Osteoblast (primary cell): ENCODE data around the gene PHAX. TPM values are rescaled to one million over a fixed set of nuclear protein-coding genes. Genes with fewer than 3 reads are reported as not detected.

Experiments used
- DNase-seq: peaks from one replicate; pipeline ENCODE4 v3.0.0; 2011; ENCODE audit warnings: low spot score, mixed read lengths; ENCODE audit not compliant: insufficient read length; ENCODE audit errors: missing footprints
- H2AFZ ChIP-seq: 2 replicates; pipeline ENCODE4 v1.6.0; 2011; ENCODE audit warnings: mild to moderate bottlenecking, low read length
- H3K27ac ChIP-seq: 2 replicates; pipeline ENCODE4 v1.5.1; 2011; ENCODE audit warnings: mild to moderate bottlenecking, low read depth, low read length, moderate library complexity
- H3K27me3 ChIP-seq: 2 replicates; pipeline ENCODE4 v1.6.0; 2012; ENCODE audit warnings: mild to moderate bottlenecking, control low read depth, inconsistent platforms, low read length, moderate library complexity; ENCODE audit not compliant: insufficient read depth
- H3K36me3 ChIP-seq: 2 replicates; pipeline ENCODE4 v1.5.1; 2011; ENCODE audit warnings: mild to moderate bottlenecking, low read length, control low read depth, moderate library complexity; ENCODE audit not compliant: insufficient read depth
- H3K4me1 ChIP-seq: 2 replicates; pipeline ENCODE4 v1.5.1; 2011; ENCODE audit warnings: mild to moderate bottlenecking, low read length, control low read depth, moderate library complexity; ENCODE audit not compliant: insufficient read depth
- H3K4me2 ChIP-seq: 2 replicates; pipeline ENCODE4 v1.6.0; 2011; ENCODE audit warnings: mild to moderate bottlenecking, low read length; ENCODE audit not compliant: insufficient read depth
- H3K4me3 ChIP-seq: fragments of 200-600 bp; sonication (generic); 3 replicates; pipeline ENCODE4 v1.5.1; 2012; ENCODE audit warnings: mild to moderate bottlenecking, low read length, inconsistent platforms; ENCODE audit not compliant: insufficient read depth
- H3K79me2 ChIP-seq: 2 replicates; pipeline ENCODE4 v1.6.0; 2012; ENCODE audit warnings: mild to moderate bottlenecking, low read length, control low read depth, inconsistent platforms; ENCODE audit not compliant: insufficient read depth
- H3K9me3 ChIP-seq: 2 replicates; pipeline ENCODE4 v1.5.1; 2011; ENCODE audit warnings: low read depth, low read length, control low read depth
- H4K20me1 ChIP-seq: 2 replicates; pipeline ENCODE4 v1.6.0; 2012; ENCODE audit warnings: mild to moderate bottlenecking, low read length, control low read depth; ENCODE audit not compliant: insufficient read depth
- CTCF ChIP-seq: IDR thresholded peaks from 2 replicates; pipeline ENCODE4 v1.5.1; 2011; ENCODE audit warnings: mild to moderate bottlenecking, low read depth, low read length, moderate library complexity; ENCODE audit errors: extremely low read depth
- total RNA-seq: library from RNA; depleted of rRNA; stranded (reverse); fragments of >200 nt; gene quantifications from 2 replicates; pipeline ENCODE4 v1.2.3, GENCODE V29; 2012

The PHAX gene
- total RNA-seq, 1 donor = 55.4 TPM

GRCh38 chr5:126589536-126590297, 11.0 kb upstream of the PHAX start:
- Histone ChIP-seq H3K79me2 (peaks cover 14% of the 10 kb centered on the region), H4K20me1 (no peaks in the 10 kb centered on the region), H3K27ac (no peak overlapping the region), H3K4me2 (no peak overlapping the region), H3K4me1 (peaks cover 17% of the 10 kb centered on the region), H3K27me3 (no peaks in the 10 kb centered on the region), H3K9me3 (no peaks in the 10 kb centered on the region), H3K4me3 (no peak overlapping the region), H3K36me3 (peaks cover 13% of the 10 kb centered on the region), H2AFZ (no peak overlapping the region)
- no peak for DNase-seq
- TF ChIP-seq CTCF = no peak

DNA sequence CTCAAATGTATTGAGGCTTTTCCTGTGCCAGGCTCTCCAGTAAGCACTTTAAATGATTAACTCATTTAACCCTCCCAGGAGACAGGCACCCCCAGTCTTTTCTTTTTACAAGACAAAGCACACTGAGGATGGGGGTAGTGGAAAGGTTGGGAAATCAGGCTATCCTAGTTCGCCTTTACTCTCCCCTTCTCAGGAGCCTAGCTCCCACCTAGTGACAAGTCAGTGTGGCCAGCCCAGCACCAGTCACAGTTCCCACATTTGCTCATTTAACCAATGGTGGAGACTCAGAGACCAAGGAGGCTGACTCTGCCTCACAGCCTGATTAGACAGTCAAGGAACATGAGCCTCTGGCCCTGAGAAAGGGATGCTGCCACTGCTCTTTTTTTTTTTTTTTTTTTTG, 9.2 kb upstream of the PHAX start:
- H3K9me3 ChIP-seq = no peaks in the 10 kb centered on the region
- H2AFZ ChIP-seq = no peak overlapping the region
- no peaks in the 10 kb centered on the region for H3K27me3 ChIP-seq
- no peaks in the 10 kb centered on the region for H4K20me1 ChIP-seq
- DNase-seq = no peak
- no peak overlapping the region for H3K4me3 ChIP-seq
- no peak overlapping the region for H3K27ac ChIP-seq
- peaks cover 7% of the 10 kb centered on the region for H3K36me3 ChIP-seq
- H3K79me2 ChIP-seq = peaks cover 14% of the 10 kb centered on the region
- H3K4me2 ChIP-seq = no peak overlapping the region
- peaks cover 17% of the 10 kb centered on the region for H3K4me1 ChIP-seq
- TF ChIP-seq CTCF = no peak

GRCh38 chr5:126594748-126595485, 5.8 kb upstream of the PHAX start, which contains the start of gene ALDH7A1:
TSS of gene ALDH7A1 (minus strand) at chr5:126595219. CDS start at chr5:126595198, 21 bp downstream.
- Histone ChIP-seq H2AFZ (peak within 1 kb of the TSS; percentile 89), H3K4me1 (peaks cover 17% of the 10 kb centered on the region), H3K36me3 (peaks cover 7% of the 10 kb centered on the region), H3K4me2 (peak within 1 kb of the TSS; percentile 98), H4K20me1 (no peaks in the 10 kb centered on the region), H3K27me3 (no peaks in the 10 kb centered on the region), H3K27ac (peak within 1 kb of the TSS; percentile 39), H3K9me3 (no peaks in the 10 kb centered on the region), H3K4me3 (peak within 1 kb of the TSS; percentile 89), H3K79me2 (peaks cover 14% of the 10 kb centered on the region)
- peak; percentile 98 for DNase-seq
- peak; percentile 51 for TF ChIP-seq CTCF
